Retina (tissue), 1 donor: ENCODE data around the gene RALGDS.

Experiments
- DNase-seq: peaks from one replicate; pipeline ENCODE4 v3.0.0-alpha.2; 2016

RALGDS gene

GRCh38 chr9:133048595-133048994 lies 72.4 kb downstream of the RALGDS start:
- DNase-seq: no peak
